Measurements from ENCODE around the gene ITGB3BP. TPM values are rescaled to one million over a fixed set of nuclear protein-coding genes. Genes with fewer than 3 reads are reported as not detected.

The ITGB3BP gene
- total RNA-seq, 1 experiment from 2014 or later = 31.9 TPM

DNA sequence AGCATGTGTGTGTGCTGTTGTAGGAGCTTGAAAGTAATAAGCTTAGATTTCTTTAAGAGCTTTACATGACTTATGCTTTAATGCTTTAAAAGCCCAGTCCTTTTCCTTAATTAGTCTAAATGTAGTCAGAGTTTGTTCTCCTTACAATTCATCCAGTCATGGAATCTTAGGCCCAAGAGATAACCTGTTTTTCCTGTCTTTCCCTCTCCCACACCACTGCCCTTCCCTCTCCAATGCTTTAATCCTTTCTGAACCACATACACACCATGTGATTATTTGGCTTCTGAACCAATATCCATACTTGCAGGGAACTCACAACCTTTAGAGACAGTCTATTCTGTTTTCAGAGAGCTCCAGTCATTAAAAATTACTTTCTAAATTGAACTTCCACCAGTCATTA, 118.0 kb downstream of the ITGB3BP start:
- DNase-seq (ENCODE audit: low read depth, low spot score) (no peak), ATAC-seq (no peak)
- Histone ChIP-seq H3K27me3 (ENCODE audit: control insufficient read depth, insufficient read depth, low read length) (no peaks in the 10 kb centered on the region), H3K27ac (ENCODE audit: low read length) (no peak overlapping the region), H3K9me3 (ENCODE audit: control insufficient read depth, insufficient read depth, low read depth, low read length) (no peaks in the 10 kb centered on the region), H3K4me1 (ENCODE audit: control insufficient read depth, insufficient read depth, low read length) (no peaks in the 10 kb centered on the region), H3K36me3 (ENCODE audit: control insufficient read depth, insufficient read depth, low read length) (0 out of 2 replicates have a peak, but pooled peaks cover 6% of the 10 kb centered on the region), H3K4me3 (ENCODE audit: low read depth in 2 of 2, low read length in 2 of 2) (no peak overlapping the region)
- TF ChIP-seq, protein P1, sequence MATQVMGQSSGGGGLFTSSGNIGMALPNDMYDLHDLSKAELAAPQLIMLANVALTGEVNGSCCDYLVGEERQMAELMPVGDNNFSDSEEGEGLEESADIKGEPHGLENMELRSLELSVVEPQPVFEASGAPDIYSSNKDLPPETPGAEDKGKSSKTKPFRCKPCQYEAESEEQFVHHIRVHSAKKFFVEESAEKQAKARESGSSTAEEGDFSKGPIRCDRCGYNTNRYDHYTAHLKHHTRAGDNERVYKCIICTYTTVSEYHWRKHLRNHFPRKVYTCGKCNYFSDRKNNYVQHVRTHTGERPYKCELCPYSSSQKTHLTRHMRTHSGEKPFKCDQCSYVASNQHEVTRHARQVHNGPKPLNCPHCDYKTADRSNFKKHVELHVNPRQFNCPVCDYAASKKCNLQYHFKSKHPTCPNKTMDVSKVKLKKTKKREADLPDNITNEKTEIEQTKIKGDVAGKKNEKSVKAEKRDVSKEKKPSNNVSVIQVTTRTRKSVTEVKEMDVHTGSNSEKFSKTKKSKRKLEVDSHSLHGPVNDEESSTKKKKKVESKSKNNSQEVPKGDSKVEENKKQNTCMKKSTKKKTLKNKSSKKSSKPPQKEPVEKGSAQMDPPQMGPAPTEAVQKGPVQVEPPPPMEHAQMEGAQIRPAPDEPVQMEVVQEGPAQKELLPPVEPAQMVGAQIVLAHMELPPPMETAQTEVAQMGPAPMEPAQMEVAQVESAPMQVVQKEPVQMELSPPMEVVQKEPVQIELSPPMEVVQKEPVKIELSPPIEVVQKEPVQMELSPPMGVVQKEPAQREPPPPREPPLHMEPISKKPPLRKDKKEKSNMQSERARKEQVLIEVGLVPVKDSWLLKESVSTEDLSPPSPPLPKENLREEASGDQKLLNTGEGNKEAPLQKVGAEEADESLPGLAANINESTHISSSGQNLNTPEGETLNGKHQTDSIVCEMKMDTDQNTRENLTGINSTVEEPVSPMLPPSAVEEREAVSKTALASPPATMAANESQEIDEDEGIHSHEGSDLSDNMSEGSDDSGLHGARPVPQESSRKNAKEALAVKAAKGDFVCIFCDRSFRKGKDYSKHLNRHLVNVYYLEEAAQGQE (IDR thresholded peaks at IDR 0.05; ENCODE audit: insufficient read depth in 1 of 2, low read depth in 2 of 2, low read length in 1 of 2) = no peak
- TF ChIP-seq, protein P2, sequence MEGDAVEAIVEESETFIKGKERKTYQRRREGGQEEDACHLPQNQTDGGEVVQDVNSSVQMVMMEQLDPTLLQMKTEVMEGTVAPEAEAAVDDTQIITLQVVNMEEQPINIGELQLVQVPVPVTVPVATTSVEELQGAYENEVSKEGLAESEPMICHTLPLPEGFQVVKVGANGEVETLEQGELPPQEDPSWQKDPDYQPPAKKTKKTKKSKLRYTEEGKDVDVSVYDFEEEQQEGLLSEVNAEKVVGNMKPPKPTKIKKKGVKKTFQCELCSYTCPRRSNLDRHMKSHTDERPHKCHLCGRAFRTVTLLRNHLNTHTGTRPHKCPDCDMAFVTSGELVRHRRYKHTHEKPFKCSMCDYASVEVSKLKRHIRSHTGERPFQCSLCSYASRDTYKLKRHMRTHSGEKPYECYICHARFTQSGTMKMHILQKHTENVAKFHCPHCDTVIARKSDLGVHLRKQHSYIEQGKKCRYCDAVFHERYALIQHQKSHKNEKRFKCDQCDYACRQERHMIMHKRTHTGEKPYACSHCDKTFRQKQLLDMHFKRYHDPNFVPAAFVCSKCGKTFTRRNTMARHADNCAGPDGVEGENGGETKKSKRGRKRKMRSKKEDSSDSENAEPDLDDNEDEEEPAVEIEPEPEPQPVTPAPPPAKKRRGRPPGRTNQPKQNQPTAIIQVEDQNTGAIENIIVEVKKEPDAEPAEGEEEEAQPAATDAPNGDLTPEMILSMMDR (IDR thresholded peaks at IDR 0.05) = no peak
- TF ChIP-seq TCF7L2 (IDR thresholded peaks at IDR 0.05; ENCODE audit: low read depth, low read length) (no peak), POLR2AphosphoS5 (IDR thresholded peaks at IDR 0.05; ENCODE audit: low read depth, low read length) (no peak), SIN3A (IDR thresholded peaks at IDR 0.05; ENCODE audit: borderline replicate concordance, insufficient read depth, low read depth, low read length) (no peak)
- ChIA-PET CTCF (interaction anchor here (1.1 kb wide), 1 partner anchor 11 kb away, joined by 5 read pairs; no protein-coding TSS in a partner anchor), POLR2A (interaction anchor here (0.9 kb wide), 1 partner anchor 13 kb away, joined by 3 read pairs; no protein-coding TSS in a partner anchor)
- no TSS peak for BruUV-seq (replicated peaks)
- intact Hi-C loops (cut with micrococcal nuclease; ENCODE audit: unreplicated experiment) = no loop called here
- in situ Hi-C loops (cut with HindIII; ENCODE audit: low pct_unique_long_range_greater_than_20kb, low sequenced_read_pairs) = no loop called here

DNA sequence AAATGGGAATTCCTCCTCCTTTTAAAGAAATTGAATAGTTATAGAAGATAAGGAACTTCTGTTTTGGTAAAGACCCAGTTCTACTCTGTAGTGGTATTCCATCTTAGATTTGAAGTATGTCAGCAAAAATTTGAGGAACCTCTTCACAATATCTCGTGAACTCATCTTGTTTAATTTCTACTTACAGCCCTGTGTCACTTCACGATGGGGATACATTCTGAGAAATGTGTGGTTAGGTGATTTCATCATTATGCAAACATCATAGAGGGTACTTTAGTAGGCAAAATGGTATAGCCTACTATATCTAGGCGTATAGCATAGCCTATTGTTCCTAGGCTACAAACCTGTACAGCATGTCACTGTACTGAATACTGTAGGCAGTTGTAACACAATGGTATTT, 119.6 kb downstream of the ITGB3BP start:
- no peak overlapping the region for H3K27ac ChIP-seq (ENCODE audit: low read length)
- 0 out of 2 replicates have a peak, but pooled peaks cover 6% of the 10 kb centered on the region for H3K36me3 ChIP-seq (ENCODE audit: control insufficient read depth, insufficient read depth, low read length)
- ATAC-seq (no peak), DNase-seq (ENCODE audit: low read depth, low spot score) (no peak)
- no peak for TF ChIP-seq SIN3A (IDR thresholded peaks at IDR 0.05; ENCODE audit: borderline replicate concordance, insufficient read depth, low read depth, low read length)
- H3K27me3 ChIP-seq (ENCODE audit: control insufficient read depth, insufficient read depth, low read length) = no peaks in the 10 kb centered on the region
- no peak overlapping the region for H3K4me3 ChIP-seq (ENCODE audit: low read depth in 2 of 2, low read length in 2 of 2)
- intact Hi-C loops (cut with micrococcal nuclease; ENCODE audit: unreplicated experiment) (no loop called here), in situ Hi-C loops (cut with HindIII; ENCODE audit: low pct_unique_long_range_greater_than_20kb, low sequenced_read_pairs) (no loop called here)
- POLR2A ChIA-PET = no interaction called here
- H3K9me3 ChIP-seq (ENCODE audit: control insufficient read depth, insufficient read depth, low read depth, low read length) = no peaks in the 10 kb centered on the region
- CTCF ChIA-PET = no interaction called here
- no TSS peak for BruUV-seq (replicated peaks)
- no peaks in the 10 kb centered on the region for H3K4me1 ChIP-seq (ENCODE audit: control insufficient read depth, insufficient read depth, low read length)

DNA sequence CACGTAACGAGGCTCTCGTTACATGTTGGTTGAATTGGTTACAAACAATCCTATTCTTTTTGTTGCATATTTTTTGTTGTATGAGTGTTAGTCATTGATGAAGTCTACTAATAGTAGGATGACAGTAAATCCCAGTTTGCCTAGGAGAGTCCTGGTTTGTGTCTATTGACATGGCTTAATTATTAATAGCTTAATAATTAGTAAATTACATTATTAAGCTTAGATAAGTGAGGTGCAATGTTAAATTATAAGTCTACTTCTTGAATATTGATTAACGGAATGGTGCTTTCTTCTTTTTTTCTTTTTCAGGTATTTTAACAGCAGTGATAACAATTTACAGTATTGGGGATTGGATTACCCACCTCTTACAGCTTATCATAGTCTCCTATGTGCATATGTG, 121.1 kb downstream of the ITGB3BP start:
- in situ Hi-C loops (cut with HindIII; ENCODE audit: low pct_unique_long_range_greater_than_20kb, low sequenced_read_pairs) = no loop called here
- Histone ChIP-seq H3K27me3 (ENCODE audit: control insufficient read depth, insufficient read depth, low read length) (no peaks in the 10 kb centered on the region), H3K4me1 (ENCODE audit: control insufficient read depth, insufficient read depth, low read length) (no peaks in the 10 kb centered on the region), H3K4me3 (ENCODE audit: low read depth in 2 of 2, low read length in 2 of 2) (no peak overlapping the region), H3K36me3 (ENCODE audit: control insufficient read depth, insufficient read depth, low read length) (0 out of 2 replicates have a peak, but pooled peaks cover 6% of the 10 kb centered on the region), H3K27ac (ENCODE audit: low read length) (no peak overlapping the region), H3K9me3 (ENCODE audit: control insufficient read depth, insufficient read depth, low read depth, low read length) (no peaks in the 10 kb centered on the region)
- DNase-seq (ENCODE audit: low read depth, low spot score) (no peak), ATAC-seq (no peak)
- BruUV-seq (replicated peaks) = no TSS peak
- TF ChIP-seq SIN3A (IDR thresholded peaks at IDR 0.05; ENCODE audit: borderline replicate concordance, insufficient read depth, low read depth, low read length) (no peak), POLR2AphosphoS5 (IDR thresholded peaks at IDR 0.05; ENCODE audit: low read depth, low read length) (no peak), TCF7L2 (IDR thresholded peaks at IDR 0.05; ENCODE audit: low read depth, low read length) (no peak)
- TF ChIP-seq, protein P1 (IDR thresholded peaks at IDR 0.05; ENCODE audit: insufficient read depth in 1 of 2, low read depth in 2 of 2, low read length in 1 of 2) = no peak
- TF ChIP-seq, protein P2 (IDR thresholded peaks at IDR 0.05) = no peak
- ChIA-PET CTCF (interaction anchor here (0.6 kb wide), 1 partner anchor 15 kb away, joined by 4 read pairs; no protein-coding TSS in a partner anchor), POLR2A (no interaction called here)
- intact Hi-C loops (cut with micrococcal nuclease; ENCODE audit: unreplicated experiment) = no loop called here

Measured in Panc1 (cell line).